Neuron (in vitro differentiated cells): Measurements from ENCODE around the gene COL5A1.
"Not testable (repeated sequence)": the region's sequence is repeated elsewhere in the genome, so short reads cannot be mapped to it uniquely, and the experiment has no call there.

ENCODE experiments used
- H2AFZ ChIP-seq: one replicate; pipeline ENCODE4 v1.6.1; 2013; ENCODE audit warnings: low read depth, mild to moderate bottlenecking, inconsistent platforms, low read length, moderate library complexity
- H3K27me3 ChIP-seq: one replicate; pipeline ENCODE4 v1.6.1; 2013; ENCODE audit warnings: low read length; ENCODE audit not compliant: insufficient read depth
- H3K36me3 ChIP-seq: one replicate; pipeline ENCODE4 v1.6.1; 2013; ENCODE audit warnings: low read length; ENCODE audit not compliant: insufficient read depth
- H3K4me1 ChIP-seq: one replicate; pipeline ENCODE4 v1.6.1; 2013; ENCODE audit warnings: low read length; ENCODE audit not compliant: insufficient read depth
- H3K4me3 ChIP-seq: 2 replicates; pipeline ENCODE4 v1.5.1; 2013; ENCODE audit warnings: mild to moderate bottlenecking, low read length, moderate library complexity
- H3K9me3 ChIP-seq: one replicate; pipeline ENCODE4 v1.6.1; 2013; ENCODE audit warnings: low read length

The COL5A1 gene

DNA sequence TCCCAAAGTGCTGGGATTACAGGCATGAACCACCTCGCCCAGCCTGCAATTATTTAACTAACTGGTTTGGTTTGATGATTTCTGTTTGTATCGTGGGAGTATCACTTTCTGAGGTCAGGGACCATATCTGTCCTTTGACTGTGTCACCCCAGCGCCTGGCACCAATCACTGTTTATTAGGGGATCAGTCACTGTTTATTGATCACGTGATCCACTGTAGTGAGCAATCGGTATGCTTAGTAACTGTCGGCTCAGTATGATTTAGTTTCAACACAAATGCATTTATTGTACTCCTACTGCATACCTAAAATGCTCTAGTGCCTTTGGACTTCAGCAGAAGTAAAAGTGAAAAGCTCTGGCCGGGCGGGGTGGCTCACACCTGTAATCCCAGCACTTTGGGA is 54.8 kb downstream of the COL5A1 start:
- no peak overlapping the region for H3K4me3 ChIP-seq

DNA sequence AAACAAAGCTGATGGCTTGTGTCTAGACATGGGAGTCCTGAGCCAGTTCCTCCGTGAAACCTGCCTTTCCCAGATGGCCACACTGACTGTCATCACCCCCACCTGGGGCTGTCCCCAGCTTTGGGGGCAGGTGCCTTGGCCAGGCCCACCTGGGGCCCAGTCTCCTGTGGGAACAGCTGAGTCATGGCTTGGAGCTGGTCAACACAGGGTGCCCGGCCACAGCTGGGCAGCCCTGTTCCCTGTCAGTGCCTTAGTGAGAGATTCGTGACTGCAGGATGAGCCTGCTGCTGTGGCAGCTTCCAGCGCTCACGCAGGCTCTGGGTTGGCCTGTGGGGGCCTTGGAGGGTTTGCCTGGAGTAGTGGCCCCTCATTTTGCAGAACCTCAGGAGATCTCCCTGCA is 56.5 kb downstream of the COL5A1 start:
- H3K27me3 ChIP-seq = no peaks in the 10 kb centered on the region
- H2AFZ ChIP-seq = no peak overlapping the region
- no peaks in the 10 kb centered on the region for H3K9me3 ChIP-seq
- no peak overlapping the region for H3K4me3 ChIP-seq
- H3K36me3 ChIP-seq = no peaks in the 10 kb centered on the region
- no peaks in the 10 kb centered on the region for H3K4me1 ChIP-seq

More for the DNA sequence above, 54.8 kb downstream of the COL5A1 start:
- Histone ChIP-seq H3K27me3 (no peaks in the 10 kb centered on the region), H3K36me3 (no peaks in the 10 kb centered on the region), H2AFZ (no peak overlapping the region), H3K4me1 (no peaks in the 10 kb centered on the region), H3K9me3 (no peaks in the 10 kb centered on the region)

DNA sequence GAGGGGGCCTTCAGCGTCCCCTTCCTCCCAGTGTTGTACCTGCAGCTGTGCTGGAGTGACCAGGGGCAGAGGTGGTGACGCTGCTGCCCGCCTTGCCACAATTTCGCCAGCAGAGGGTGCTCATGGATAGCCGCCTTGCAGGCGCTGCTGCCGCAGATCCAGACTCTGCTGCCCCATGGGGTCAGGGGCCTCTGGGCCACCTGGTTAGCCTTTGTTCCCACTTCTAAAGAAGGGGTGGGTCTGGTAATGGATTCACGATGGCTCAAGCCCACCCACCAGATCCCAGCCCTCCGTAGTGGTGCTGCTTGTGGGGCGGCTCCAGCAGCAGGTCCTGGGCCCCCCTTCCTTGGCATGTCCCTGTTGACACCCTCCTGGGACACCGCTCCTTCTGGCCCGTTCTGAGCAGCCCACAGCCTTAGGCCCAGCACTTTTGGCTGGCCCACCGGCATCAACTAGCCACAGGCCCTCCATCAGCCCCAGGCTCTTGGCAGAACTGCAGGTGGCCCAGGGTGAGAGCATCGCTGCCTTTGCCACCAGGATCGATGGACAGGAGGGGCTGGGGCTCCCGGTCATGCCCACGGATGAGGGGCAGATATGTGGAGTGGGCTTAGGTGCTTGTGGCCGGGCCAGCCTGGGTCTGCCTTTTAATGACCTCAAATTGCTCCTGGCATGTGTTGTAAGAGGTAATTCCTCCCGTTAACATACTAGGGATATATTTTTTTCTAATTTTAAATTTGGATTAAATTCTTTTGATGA is 57.2 kb downstream of the COL5A1 start:
- H3K9me3 ChIP-seq = no peaks in the 10 kb centered on the region
- no peak overlapping the region for H3K4me3 ChIP-seq
- H3K4me1 ChIP-seq = no peaks in the 10 kb centered on the region
- H3K36me3 ChIP-seq = no peaks in the 10 kb centered on the region
- H2AFZ ChIP-seq = no peak overlapping the region
- H3K27me3 ChIP-seq = no peaks in the 10 kb centered on the region

DNA sequence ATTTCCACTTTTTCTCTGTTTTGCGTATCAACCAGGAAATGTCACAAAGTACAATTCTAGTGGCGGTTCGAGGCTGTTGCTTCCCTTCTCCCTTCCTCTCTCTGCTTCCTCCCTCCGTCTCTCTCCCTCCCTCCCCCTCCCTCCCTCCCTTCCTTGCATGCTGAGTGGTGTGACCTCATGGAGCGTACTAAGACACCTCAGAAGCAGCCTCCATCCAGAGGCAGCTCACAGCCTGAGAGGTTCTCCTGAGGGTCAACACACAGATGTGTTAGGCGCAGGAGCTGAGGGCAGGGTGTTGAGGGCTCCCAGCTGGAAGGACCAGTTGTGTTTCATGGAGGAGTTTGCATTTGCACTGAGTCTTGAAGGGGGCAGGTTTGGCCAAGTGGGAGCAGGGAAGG is 57.7 kb downstream of the COL5A1 start:
- Histone ChIP-seq H3K4me3 (no peak overlapping the region), H2AFZ (no peak overlapping the region), H3K9me3 (no peaks in the 10 kb centered on the region), H3K27me3 (no peaks in the 10 kb centered on the region), H3K36me3 (no peaks in the 10 kb centered on the region), H3K4me1 (no peaks in the 10 kb centered on the region)

DNA sequence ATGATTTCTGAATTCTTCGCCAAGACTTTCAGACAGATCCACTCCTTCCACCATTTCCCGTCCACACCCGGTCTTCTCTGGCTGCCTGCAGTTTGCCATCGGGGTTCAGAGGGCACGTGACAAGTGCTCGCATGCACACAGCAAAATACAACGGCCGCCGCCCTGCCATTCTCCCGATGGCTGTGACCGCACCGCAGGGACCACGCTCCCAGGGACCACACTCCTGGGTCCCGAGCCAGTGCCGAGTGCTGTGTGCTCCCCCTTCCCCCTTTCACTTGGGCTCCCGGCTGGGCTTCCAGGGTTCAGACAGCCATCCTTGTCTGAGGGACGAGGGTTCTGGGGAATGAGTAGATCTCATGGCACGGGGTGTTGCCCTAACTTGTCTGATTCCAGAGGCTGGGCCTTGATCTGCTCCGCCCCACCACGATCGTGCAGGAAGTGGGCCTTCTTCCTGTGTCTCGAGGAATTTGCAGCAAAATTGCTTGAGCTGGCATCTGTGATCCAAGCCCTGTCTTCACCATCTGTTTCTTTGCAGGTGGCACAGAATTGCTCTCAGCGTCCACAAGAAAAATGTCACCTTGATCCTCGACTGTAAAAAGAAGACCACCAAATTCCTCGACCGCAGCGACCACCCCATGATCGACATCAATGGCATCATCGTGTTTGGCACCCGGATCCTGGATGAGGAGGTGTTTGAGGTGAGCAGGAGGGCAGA is 59.2 kb downstream of the COL5A1 start:
- Histone ChIP-seq H3K27me3 (no peaks in the 10 kb centered on the region), H3K4me3 (no peak overlapping the region), H3K4me1 (no peaks in the 10 kb centered on the region), H3K9me3 (no peaks in the 10 kb centered on the region), H2AFZ (no peak overlapping the region), H3K36me3 (no peaks in the 10 kb centered on the region)

DNA sequence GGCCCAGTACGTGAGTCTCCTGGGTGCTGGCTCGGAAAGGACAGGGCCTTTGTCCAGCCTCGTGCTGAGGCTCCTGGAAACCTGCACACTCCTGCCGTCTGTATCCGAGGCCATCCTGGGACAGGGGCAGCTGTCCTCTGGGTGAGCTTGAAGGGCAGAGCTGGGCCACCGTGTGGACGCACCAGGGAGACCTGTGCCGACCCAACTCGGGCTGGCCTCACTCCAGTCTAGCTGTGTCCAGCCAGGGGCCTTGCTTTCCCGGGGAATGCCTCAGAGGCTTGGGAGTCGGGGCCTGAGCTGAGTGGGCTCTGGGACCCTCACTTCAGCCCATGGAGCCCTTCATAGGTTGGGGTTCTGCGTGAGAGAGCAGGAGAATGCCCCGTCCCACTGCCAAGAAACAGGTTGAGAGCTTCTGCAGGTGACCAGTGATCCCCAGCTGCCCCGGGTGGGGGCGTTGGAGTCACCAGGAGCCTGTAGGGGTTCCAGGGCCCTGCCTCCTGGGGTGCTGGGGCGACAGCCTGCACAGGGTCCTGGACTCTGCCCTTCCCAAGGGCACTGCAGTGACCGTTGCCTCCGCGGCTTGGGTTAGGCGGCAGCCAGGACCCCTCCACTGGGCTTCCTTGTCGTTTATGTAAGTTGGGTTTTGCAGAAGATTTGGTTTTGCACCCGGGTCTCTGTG is 60.1 kb downstream of the COL5A1 start:
- Histone ChIP-seq H3K27me3 (peaks cover 3% of the 10 kb centered on the region), H3K4me3 (no peak overlapping the region), H3K36me3 (no peaks in the 10 kb centered on the region), H2AFZ (no peak overlapping the region), H3K4me1 (no peaks in the 10 kb centered on the region), H3K9me3 (no peaks in the 10 kb centered on the region)

DNA sequence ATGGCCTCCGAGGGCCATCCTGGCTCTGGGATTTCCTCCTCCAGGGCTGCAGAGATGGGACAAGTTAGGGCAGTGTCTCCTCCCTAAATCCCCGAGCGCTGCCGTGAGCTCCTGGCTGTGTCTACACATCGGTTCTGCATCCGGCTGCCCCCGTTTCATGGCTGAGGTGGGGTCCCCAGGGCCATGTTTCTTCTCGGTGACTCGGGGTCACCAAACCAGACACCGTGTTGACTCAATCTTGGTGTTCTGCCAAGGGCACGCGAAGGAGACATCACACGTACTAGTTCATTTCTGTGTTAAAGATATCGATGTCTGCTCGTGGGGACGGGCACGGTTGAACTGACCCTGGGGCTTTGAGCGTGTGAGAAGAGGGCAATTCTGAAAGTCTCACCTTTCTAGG is 60.7 kb downstream of the COL5A1 start:
- no peaks in the 10 kb centered on the region for H3K4me1 ChIP-seq
- no peaks in the 10 kb centered on the region for H3K36me3 ChIP-seq
- H2AFZ ChIP-seq = no peak overlapping the region

DNA sequence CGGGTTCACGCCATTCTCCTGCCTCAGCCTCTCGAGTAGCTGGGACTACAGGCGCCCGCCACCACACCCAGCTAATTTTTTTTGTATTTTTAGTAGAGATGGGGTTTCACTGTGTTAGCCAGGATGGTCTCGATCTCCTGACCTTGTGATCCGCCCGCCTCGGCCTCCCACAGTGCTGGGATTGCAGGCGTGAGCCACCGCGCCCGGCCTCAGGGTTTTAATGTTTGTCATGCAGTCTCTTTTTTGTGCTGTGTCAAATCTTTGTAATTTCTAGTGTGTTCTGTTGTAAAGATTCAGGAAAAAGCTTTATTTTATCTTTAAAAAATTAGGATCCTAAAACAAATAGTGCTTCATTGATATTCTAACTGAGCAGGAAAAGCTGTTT is 62.1 kb downstream of the COL5A1 start:
- not testable (repeated sequence) for H3K4me1 ChIP-seq, H3K9me3 ChIP-seq, H3K27me3 ChIP-seq, H3K36me3 ChIP-seq, H3K4me3 ChIP-seq, H2AFZ ChIP-seq

More for the DNA sequence above, 60.7 kb downstream of the COL5A1 start:
- Histone ChIP-seq H3K4me3 (no peak overlapping the region), H3K27me3 (peaks cover 3% of the 10 kb centered on the region), H3K9me3 (no peaks in the 10 kb centered on the region)

DNA sequence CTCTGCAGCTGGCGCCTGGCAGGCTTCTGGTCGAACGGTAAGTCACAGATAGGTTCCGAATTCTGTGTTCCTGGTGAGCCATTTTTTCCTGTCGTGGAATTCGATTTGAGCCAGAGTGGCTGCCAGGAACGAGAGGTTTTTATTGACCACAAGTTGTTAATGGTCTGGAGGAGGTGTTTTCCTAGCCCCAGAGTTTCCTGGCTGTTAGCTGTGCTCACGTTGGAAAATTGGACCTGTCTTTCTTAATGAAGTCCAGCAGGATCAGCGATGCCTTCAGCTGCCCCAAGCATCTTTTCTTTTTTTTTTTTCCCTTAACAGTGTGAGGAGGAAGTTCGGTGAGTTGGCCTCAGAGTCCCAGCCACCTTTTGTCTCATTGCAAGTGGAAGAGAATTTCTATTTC is 62.9 kb downstream of the COL5A1 start:
- H2AFZ ChIP-seq = no peak overlapping the region
- no peaks in the 10 kb centered on the region for H3K36me3 ChIP-seq
- H3K9me3 ChIP-seq = no peaks in the 10 kb centered on the region
- peaks cover 3% of the 10 kb centered on the region for H3K27me3 ChIP-seq
- H3K4me3 ChIP-seq = no peak overlapping the region
- H3K4me1 ChIP-seq = no peaks in the 10 kb centered on the region

DNA sequence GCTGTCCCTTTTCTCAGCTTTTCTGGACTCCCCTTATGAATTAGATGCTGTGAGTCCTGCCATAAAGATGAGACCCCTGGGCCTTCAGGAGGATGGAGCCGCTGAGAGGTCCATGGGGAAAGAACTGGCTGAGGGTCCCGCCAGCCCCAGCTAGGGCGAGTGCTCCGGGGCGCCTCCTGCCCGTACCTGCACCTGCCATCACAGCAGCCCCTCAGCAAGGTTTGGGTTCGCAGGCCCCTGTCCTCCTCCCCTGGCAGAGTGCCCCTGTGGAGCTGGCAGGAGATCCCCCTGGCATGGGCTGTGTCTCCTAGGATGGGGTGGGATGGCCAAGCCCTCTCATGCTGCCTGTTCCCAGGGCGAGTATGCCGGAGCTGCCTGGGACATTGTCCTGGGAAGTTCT is 64.2 kb downstream of the COL5A1 start:
- Histone ChIP-seq H3K36me3 (no peaks in the 10 kb centered on the region), H3K27me3 (peaks cover 3% of the 10 kb centered on the region), H3K9me3 (no peaks in the 10 kb centered on the region), H2AFZ (no peak overlapping the region), H3K4me3 (no peak overlapping the region), H3K4me1 (no peaks in the 10 kb centered on the region)

DNA sequence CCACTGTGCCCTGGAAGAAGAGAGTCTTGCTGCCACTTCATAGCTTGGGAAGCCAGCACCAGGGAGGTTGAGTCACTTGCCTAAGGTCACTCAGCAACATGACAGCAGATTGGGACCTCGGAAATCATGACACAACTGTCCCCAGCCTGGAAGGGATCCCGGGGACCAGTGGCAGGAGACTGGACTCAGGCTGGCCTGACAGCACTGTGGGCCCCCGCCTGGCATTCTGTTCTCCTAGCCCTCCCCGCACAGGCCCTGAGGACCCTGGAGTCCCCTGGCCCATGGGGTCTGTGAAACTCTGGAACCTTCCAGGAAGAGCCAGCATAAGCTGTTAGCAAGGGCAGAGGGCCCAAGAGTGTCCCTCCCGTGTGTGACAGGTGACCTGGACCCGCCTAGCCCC is 64.9 kb downstream of the COL5A1 start:
- Histone ChIP-seq H3K27me3 (peaks cover 3% of the 10 kb centered on the region), H3K4me1 (no peaks in the 10 kb centered on the region), H3K4me3 (no peak overlapping the region), H3K9me3 (no peaks in the 10 kb centered on the region), H2AFZ (no peak overlapping the region), H3K36me3 (no peaks in the 10 kb centered on the region)

DNA sequence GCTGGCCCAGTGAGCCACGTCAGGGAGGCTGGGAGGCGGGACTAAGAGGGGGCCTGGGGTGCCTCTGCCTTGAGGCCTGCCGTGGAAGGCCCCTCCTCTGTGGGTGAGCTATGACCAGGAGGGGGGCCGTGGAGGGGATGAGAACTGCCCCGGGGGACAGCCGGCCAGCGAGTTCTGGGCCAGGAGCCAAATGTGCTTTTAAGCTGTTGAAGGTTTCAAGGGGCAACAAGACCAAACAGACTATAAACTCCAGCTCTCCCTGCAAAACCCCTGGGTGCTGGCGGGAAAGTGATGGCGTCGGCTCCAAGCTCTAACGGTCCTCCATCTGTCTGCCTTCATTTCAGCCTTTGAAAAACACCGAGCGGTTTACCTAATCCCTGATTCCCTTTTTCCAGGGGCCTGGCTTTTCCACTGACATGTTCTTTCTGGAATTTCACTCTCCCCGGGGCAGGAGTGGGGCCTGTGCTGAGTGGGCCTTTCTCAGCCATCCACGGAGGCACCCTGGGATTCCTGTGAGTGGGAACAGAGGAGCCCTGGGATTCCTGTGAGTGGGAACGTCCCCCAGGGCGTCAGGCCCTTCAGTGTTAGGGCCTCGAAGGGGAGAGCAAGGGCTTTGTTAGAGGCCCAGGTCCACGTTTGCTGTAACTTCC is 65.6 kb downstream of the COL5A1 start:
- no peaks in the 10 kb centered on the region for H3K36me3 ChIP-seq
- H3K4me3 ChIP-seq = no peak overlapping the region
- H2AFZ ChIP-seq = no peak overlapping the region
- H3K9me3 ChIP-seq = no peaks in the 10 kb centered on the region
- H3K27me3 ChIP-seq = peaks cover 3% of the 10 kb centered on the region
- no peaks in the 10 kb centered on the region for H3K4me1 ChIP-seq
